ENCODE results near the gene DHFR.

DHFR gene

GRCh38 chr5:80676706-80677105 lies 21.9 kb upstream of the DHFR start:
- H2AFZ ChIP-seq (ENCODE audit: low read depth, low read length) = no peak overlapping the region
- 94% methylated on average over 5 of the region's 6 CpGs for WGBS
- no peak overlapping the region for H2BK12ac ChIP-seq (ENCODE audit: low read length in 2 of 2)

GRCh38 chr5:80672140-80672736 lies 17.5 kb upstream of the DHFR start:
- Histone ChIP-seq H3K27ac (ENCODE audit: low read length, poor library complexity, severe bottlenecking) (no peak overlapping the region), H3K18ac (ENCODE audit: low read depth in 1 of 2, low read length in 2 of 2) (no peak overlapping the region), H2BK12ac (ENCODE audit: low read length in 2 of 2) (no peak overlapping the region), H4K91ac (ENCODE audit: low read length) (no peak overlapping the region), H3K4me2 (ENCODE audit: low read length, poor library complexity, severe bottlenecking) (no peak overlapping the region), H3K4me3 (ENCODE audit: insufficient read depth in 1 of 2, low read depth in 1 of 2, low read length in 2 of 2) (no peak overlapping the region), H2BK5ac (ENCODE audit: low read depth, low read length, poor library complexity, severe bottlenecking) (no peak overlapping the region), H3K4me1 (ENCODE audit: control insufficient read depth, insufficient read depth, low read depth, low read length) (peaks cover 2% of the 10 kb centered on the region), H3K79me1 (replicated peaks; ENCODE audit: low read length, poor library complexity, severe bottlenecking) (peaks cover 27% of the 10 kb centered on the region), H4K8ac (ENCODE audit: low read length) (no peak overlapping the region), H3K23ac (ENCODE audit: low read length in 2 of 2) (no peak overlapping the region), H2AFZ (ENCODE audit: low read depth, low read length) (no peak overlapping the region), H3K4ac (ENCODE audit: low read depth in 1 of 2, low read length in 2 of 2) (no peak overlapping the region), H3K36me3 (ENCODE audit: control insufficient read depth in 1 of 2, insufficient read depth in 2 of 2, low read depth in 1 of 2, low read length in 2 of 2) (peaks cover 20 to 50% of the 10 kb centered on the region in 2 experiments), H2BK120ac (ENCODE audit: low read depth, low read length) (no peak overlapping the region), H3K9me3 (ENCODE audit: control insufficient read depth, low read length) (no peaks in the 10 kb centered on the region), H3K14ac (ENCODE audit: low read length in 2 of 2) (no peak overlapping the region), H3K9ac (ENCODE audit: low read length) (peak overlapping the region; percentile 28), H3K27me3 (ENCODE audit: control insufficient read depth in 1 of 2, insufficient read depth in 1 of 2, low read length in 2 of 2) (no peaks in the 10 kb centered on the region), H2BK15ac (ENCODE audit: low read depth, poor library complexity, severe bottlenecking) (no peak overlapping the region), H2AK5ac (ENCODE audit: low read length, severe bottlenecking) (no peak overlapping the region)
- DNase-seq = peak; percentile 74
- WGBS = 18% methylated on average over 4 of the region's 7 CpGs

More at GRCh38 chr5:80676706-80677105, 21.9 kb upstream of the DHFR start:
- Histone ChIP-seq H3K18ac (ENCODE audit: low read depth in 1 of 2, low read length in 2 of 2) (no peak overlapping the region), H3K36me3 (ENCODE audit: control insufficient read depth in 1 of 2, insufficient read depth in 2 of 2, low read depth in 1 of 2, low read length in 2 of 2) (peaks cover 14 to 50% of the 10 kb centered on the region in 2 experiments), H2AK5ac (ENCODE audit: low read length, severe bottlenecking) (no peak overlapping the region), H3K23ac (ENCODE audit: low read length in 2 of 2) (no peak overlapping the region), H4K91ac (ENCODE audit: low read length) (no peak overlapping the region), H2BK5ac (ENCODE audit: low read depth, low read length, poor library complexity, severe bottlenecking) (no peak overlapping the region), H3K4ac (ENCODE audit: low read depth in 1 of 2, low read length in 2 of 2) (no peak overlapping the region), H3K14ac (ENCODE audit: low read length in 2 of 2) (no peak overlapping the region), H3K27ac (ENCODE audit: low read length, poor library complexity, severe bottlenecking) (no peak overlapping the region), H2BK15ac (ENCODE audit: low read depth, poor library complexity, severe bottlenecking) (no peak overlapping the region), H3K27me3 (ENCODE audit: control insufficient read depth in 1 of 2, insufficient read depth in 1 of 2, low read length in 2 of 2) (no peaks in the 10 kb centered on the region), H3K79me1 (replicated peaks; ENCODE audit: low read length, poor library complexity, severe bottlenecking) (peaks cover 9% of the 10 kb centered on the region), H3K9ac (ENCODE audit: low read length) (no peak overlapping the region), H3K4me3 (ENCODE audit: insufficient read depth in 1 of 2, low read depth in 1 of 2, low read length in 2 of 2) (no peak overlapping the region), H2BK120ac (ENCODE audit: low read depth, low read length) (no peak overlapping the region), H3K4me2 (ENCODE audit: low read length, poor library complexity, severe bottlenecking) (no peak overlapping the region), H3K4me1 (ENCODE audit: control insufficient read depth, insufficient read depth, low read depth, low read length) (no peaks in the 10 kb centered on the region), H4K8ac (ENCODE audit: low read length) (no peak overlapping the region), H3K9me3 (ENCODE audit: control insufficient read depth, low read length) (no peaks in the 10 kb centered on the region)
- DNase-seq = no peak

GRCh38 chr5:80668016-80668969 lies 13.5 kb upstream of the DHFR start:
- Histone ChIP-seq H2BK15ac (ENCODE audit: low read depth, poor library complexity, severe bottlenecking) (no peak overlapping the region), H3K9me3 (ENCODE audit: control insufficient read depth, low read length) (no peaks in the 10 kb centered on the region), H3K27me3 (ENCODE audit: control insufficient read depth in 1 of 2, insufficient read depth in 1 of 2, low read length in 2 of 2) (no peaks in the 10 kb centered on the region), H3K9ac (ENCODE audit: low read length) (no peak overlapping the region), H4K8ac (ENCODE audit: low read length) (no peak overlapping the region), H2BK12ac (ENCODE audit: low read length in 2 of 2) (no peak overlapping the region), H3K36me3 (ENCODE audit: control insufficient read depth in 1 of 2, insufficient read depth in 2 of 2, low read depth in 1 of 2, low read length in 2 of 2) (peaks cover 20 to 56% of the 10 kb centered on the region in 2 experiments), H3K79me1 (replicated peaks; ENCODE audit: low read length, poor library complexity, severe bottlenecking) (peaks cover 28% of the 10 kb centered on the region), H2AK5ac (ENCODE audit: low read length, severe bottlenecking) (no peak overlapping the region), H3K18ac (ENCODE audit: low read depth in 1 of 2, low read length in 2 of 2) (no peak overlapping the region), H3K23ac (ENCODE audit: low read length in 2 of 2) (no peak overlapping the region), H3K14ac (ENCODE audit: low read length in 2 of 2) (no peak overlapping the region), H4K91ac (ENCODE audit: low read length) (no peak overlapping the region), H2BK5ac (ENCODE audit: low read depth, low read length, poor library complexity, severe bottlenecking) (no peak overlapping the region), H3K4me3 (ENCODE audit: insufficient read depth in 1 of 2, low read depth in 1 of 2, low read length in 2 of 2) (no peak overlapping the region), H3K4me1 (ENCODE audit: control insufficient read depth, insufficient read depth, low read depth, low read length) (peaks cover 2% of the 10 kb centered on the region), H2BK120ac (ENCODE audit: low read depth, low read length) (no peak overlapping the region), H2AFZ (ENCODE audit: low read depth, low read length) (no peak overlapping the region), H3K4me2 (ENCODE audit: low read length, poor library complexity, severe bottlenecking) (no peak overlapping the region), H3K4ac (ENCODE audit: low read depth in 1 of 2, low read length in 2 of 2) (no peak overlapping the region), H3K27ac (ENCODE audit: low read length, poor library complexity, severe bottlenecking) (no peak overlapping the region)
- WGBS = 92% methylated on average over 16 of the region's 16 CpGs
- DNase-seq = no peak

GRCh38 chr5:80667384-80667783 lies 12.6 kb upstream of the DHFR start:
- Histone ChIP-seq H2BK5ac (ENCODE audit: low read depth, low read length, poor library complexity, severe bottlenecking) (no peak overlapping the region), H3K79me1 (replicated peaks; ENCODE audit: low read length, poor library complexity, severe bottlenecking) (peaks cover 33% of the 10 kb centered on the region), H3K9ac (ENCODE audit: low read length) (no peak overlapping the region), H3K27me3 (ENCODE audit: control insufficient read depth in 1 of 2, insufficient read depth in 1 of 2, low read length in 2 of 2) (no peaks in the 10 kb centered on the region), H4K8ac (ENCODE audit: low read length) (no peak overlapping the region), H2BK120ac (ENCODE audit: low read depth, low read length) (no peak overlapping the region), H3K14ac (ENCODE audit: low read length in 2 of 2) (no peak overlapping the region), H2AK5ac (ENCODE audit: low read length, severe bottlenecking) (no peak overlapping the region), H3K23ac (ENCODE audit: low read length in 2 of 2) (no peak overlapping the region), H2AFZ (ENCODE audit: low read depth, low read length) (no peak overlapping the region), H3K9me3 (ENCODE audit: control insufficient read depth, low read length) (no peaks in the 10 kb centered on the region), H3K4me2 (ENCODE audit: low read length, poor library complexity, severe bottlenecking) (no peak overlapping the region), H3K4me1 (ENCODE audit: control insufficient read depth, insufficient read depth, low read depth, low read length) (peaks cover 2% of the 10 kb centered on the region), H4K91ac (ENCODE audit: low read length) (no peak overlapping the region), H3K36me3 (ENCODE audit: control insufficient read depth in 1 of 2, insufficient read depth in 2 of 2, low read depth in 1 of 2, low read length in 2 of 2) (peaks cover 17 to 48% of the 10 kb centered on the region in 2 experiments), H3K4ac (ENCODE audit: low read depth in 1 of 2, low read length in 2 of 2) (no peak overlapping the region), H3K4me3 (ENCODE audit: insufficient read depth in 1 of 2, low read depth in 1 of 2, low read length in 2 of 2) (no peak overlapping the region), H3K27ac (ENCODE audit: low read length, poor library complexity, severe bottlenecking) (no peak overlapping the region), H2BK12ac (ENCODE audit: low read length in 2 of 2) (no peak overlapping the region), H3K18ac (ENCODE audit: low read depth in 1 of 2, low read length in 2 of 2) (no peak overlapping the region), H2BK15ac (ENCODE audit: low read depth, poor library complexity, severe bottlenecking) (no peak overlapping the region)
- 97% methylated on average over 8 of the region's 8 CpGs for WGBS
- no peak for DNase-seq

Measured in mesenchymal stem cell (in vitro differentiated cells and primary cell).